Trophoblast cell (in vitro differentiated cells and primary cell): ENCODE data around the gene FBXO3.

Source experiments
- DNase-seq, 2 donors: peaks; one replicate each; pipeline ENCODE4 v3.0.0-alpha.2; 2016
- H2AFZ ChIP-seq: 2 replicates; pipeline ENCODE4 v1.6.1; 2013; ENCODE audit warnings: low read length, moderate library complexity, mild to moderate bottlenecking; ENCODE audit not compliant: insufficient read depth, poor library complexity
- H2AK5ac ChIP-seq: 2 replicates; pipeline ENCODE4 v1.6.1; 2013; ENCODE audit warnings: mild to moderate bottlenecking, low read length
- H2BK120ac ChIP-seq: 2 replicates; pipeline ENCODE4 v1.6.1; 2013; ENCODE audit warnings: low read length, mild to moderate bottlenecking, moderate library complexity; ENCODE audit not compliant: insufficient read depth, poor library complexity
- H2BK12ac ChIP-seq: 2 replicates; pipeline ENCODE4 v1.6.1; 2013; ENCODE audit warnings: mild to moderate bottlenecking, low read length, moderate library complexity
- H2BK5ac ChIP-seq: 2 replicates; pipeline ENCODE4 v1.6.1; 2013; ENCODE audit warnings: low read length, low read depth, moderate library complexity, mild to moderate bottlenecking; ENCODE audit not compliant: poor library complexity
- H3K14ac ChIP-seq: 2 replicates; pipeline ENCODE4 v1.6.1; 2013; ENCODE audit warnings: mild to moderate bottlenecking, low read length
- H3K18ac ChIP-seq: 2 replicates; pipeline ENCODE4 v1.6.1; 2013; ENCODE audit warnings: mild to moderate bottlenecking, low read length
- H3K23ac ChIP-seq: 2 replicates; pipeline ENCODE4 v1.6.1; 2013; ENCODE audit warnings: low read length
- H3K27ac ChIP-seq: 2 replicates; pipeline ENCODE4 v1.5.1; 2013; ENCODE audit warnings: low read depth, mild to moderate bottlenecking, inconsistent platforms, low read length, moderate library complexity
- H3K27me3 ChIP-seq: 2 replicates; pipeline ENCODE4 v1.6.1; 2013; ENCODE audit warnings: inconsistent platforms, mild to moderate bottlenecking, low read length, moderate library complexity; ENCODE audit not compliant: insufficient read depth
- H3K36me3 ChIP-seq, 2 experiments: 1 replicate in 1 of 2; 2 replicates in 1 of 2; pipeline ENCODE4 v1.6.1; 2013; ENCODE audit warnings: low read length in 2 of 2, mild to moderate bottlenecking in 2 of 2, moderate library complexity in 1 of 2; ENCODE audit not compliant: insufficient read depth in 2 of 2, control insufficient read depth in 1 of 2
- H3K4ac ChIP-seq: 2 replicates; pipeline ENCODE4 v1.6.1; 2013; ENCODE audit warnings: low read depth, mild to moderate bottlenecking, low read length, moderate library complexity
- H3K4me1 ChIP-seq, 2 experiments: 1 replicate in 1 of 2; 2 replicates in 1 of 2; pipeline ENCODE4 v1.6.1; 2013; ENCODE audit warnings: low read length in 2 of 2, mild to moderate bottlenecking in 2 of 2, moderate library complexity in 1 of 2; ENCODE audit not compliant: insufficient read depth in 2 of 2, control insufficient read depth in 1 of 2
- H3K4me2 ChIP-seq: 2 replicates; pipeline ENCODE4 v1.6.1; 2013; ENCODE audit warnings: inconsistent platforms, mild to moderate bottlenecking, low read length, moderate library complexity
- H3K4me3 ChIP-seq: 2 replicates; pipeline ENCODE4 v1.5.1; 2013; ENCODE audit warnings: mild to moderate bottlenecking, low read depth, low read length, inconsistent platforms
- H3K79me1 ChIP-seq: one replicate; pipeline ENCODE4 v1.6.1; 2013; ENCODE audit warnings: low read length
- H3K79me2 ChIP-seq: 2 replicates; pipeline ENCODE4 v1.6.1; 2013; ENCODE audit warnings: low read length, mild to moderate bottlenecking; ENCODE audit not compliant: control insufficient read depth, insufficient read depth, poor library complexity
- H3K9ac ChIP-seq: 2 replicates; pipeline ENCODE4 v1.6.1; 2013; ENCODE audit warnings: mild to moderate bottlenecking, low read length
- H3K9me3 ChIP-seq: 2 replicates; pipeline ENCODE4 v1.6.1; 2013; ENCODE audit warnings: low read depth, mild to moderate bottlenecking, control low read depth, inconsistent platforms, low read length; ENCODE audit not compliant: insufficient read depth
- H4K12ac ChIP-seq: 2 replicates; pipeline ENCODE4 v1.6.1; 2013; ENCODE audit warnings: low read depth, mild to moderate bottlenecking, low read length, moderate library complexity
- H4K8ac ChIP-seq: 2 replicates; pipeline ENCODE4 v1.6.1; 2013; ENCODE audit warnings: low read depth, mild to moderate bottlenecking, low read length, moderate library complexity
- H4K91ac ChIP-seq: one replicate; pipeline ENCODE4 v1.6.1; 2013; ENCODE audit warnings: low read depth, mild to moderate bottlenecking, low read length, moderate library complexity
- WGBS: extraction: QIAGEN DNeasy Blood & Tissue Kit; methylation state at CpG from one replicate; pipeline ENCODE4 v1.1.7; 2013; ENCODE audit warnings: missing lambda C conversion rate; ENCODE audit not compliant: insufficient read length, insufficient coverage; ENCODE audit errors: extremely low coverage; 5-methylcytosine and 5-hydroxymethylcytosine counted together

Gene FBXO3

GRCh38 chr11:33747979-33748378 lies 26.3 kb downstream of the FBXO3 start:
- H2BK120ac ChIP-seq: no peak overlapping the region
- H3K4ac ChIP-seq: no peak overlapping the region
- H2AK5ac ChIP-seq: no peak overlapping the region
- H2AFZ ChIP-seq: no peak overlapping the region
- H3K14ac ChIP-seq: no peak overlapping the region
- H3K4me1 ChIP-seq: no peaks in the 10 kb centered on the region
- no peak overlapping the region for H2BK12ac ChIP-seq
- DNase-seq: no peak
- no peaks in the 10 kb centered on the region for H3K27me3 ChIP-seq
- WGBS: no CpG with 5 or more reads among the region's 2 CpGs
- H2BK5ac ChIP-seq: no peak overlapping the region
- no peak overlapping the region for H4K8ac ChIP-seq
- H4K12ac ChIP-seq: no peak overlapping the region
- H3K9me3 ChIP-seq: no peaks in the 10 kb centered on the region
- H3K79me1 ChIP-seq: no peaks in the 10 kb centered on the region
- no peak overlapping the region for H3K27ac ChIP-seq
- H3K79me2 ChIP-seq: no peaks in the 10 kb centered on the region
- H3K4me3 ChIP-seq: no peak overlapping the region
- H4K91ac ChIP-seq: no peak overlapping the region
- no peak overlapping the region for H3K4me2 ChIP-seq
- no peak overlapping the region for H3K23ac ChIP-seq
- no peaks in the 10 kb centered on the region for H3K36me3 ChIP-seq
- H3K9ac ChIP-seq: no peak overlapping the region
- no peak overlapping the region for H3K18ac ChIP-seq

- Histone ChIP-seq H3K36me3 (peaks cover 0 to 2% of the 10 kb centered on the region in 2 experiments), H3K4me3 (no peak overlapping the region), H3K9me3 (no peaks in the 10 kb centered on the region), H4K91ac (no peak overlapping the region), H3K9ac (no peak overlapping the region), H2BK120ac (no peak overlapping the region), H3K4me2 (no peak overlapping the region), H3K23ac (no peak overlapping the region), H4K8ac (no peak overlapping the region), H3K4ac (no peak overlapping the region), H3K27me3 (no peaks in the 10 kb centered on the region), H2BK5ac (no peak overlapping the region), H3K18ac (no peak overlapping the region), H2AK5ac (no peak overlapping the region), H4K12ac (no peak overlapping the region), H3K79me1 (no peaks in the 10 kb centered on the region), H3K4me1 (no peaks in the 10 kb centered on the region), H3K14ac (no peak overlapping the region), H2AFZ (no peak overlapping the region), H3K27ac (no peak overlapping the region), H2BK12ac (no peak overlapping the region), H3K79me2 (no peaks in the 10 kb centered on the region)
- WGBS: no CpG with 5 or more reads among the region's 5 CpGs
- no peak for DNase-seq
Observed at GRCh38 chr11:33743291-33743690, 31.0 kb downstream of the FBXO3 start.

GRCh38 chr11:33742249-33742851 lies 32.0 kb downstream of the FBXO3 start:
- H2AK5ac ChIP-seq: no peak overlapping the region
- no peak overlapping the region for H2AFZ ChIP-seq
- no peak overlapping the region for H3K4ac ChIP-seq
- peaks cover 0 to 2% of the 10 kb centered on the region in 2 experiments for H3K36me3 ChIP-seq
- no peak overlapping the region for H3K18ac ChIP-seq
- H3K14ac ChIP-seq: no peak overlapping the region
- H3K79me2 ChIP-seq: no peaks in the 10 kb centered on the region
- H3K79me1 ChIP-seq: no peaks in the 10 kb centered on the region
- DNase-seq: peak in 1 of 2 donors; percentile 64
- no peaks in the 10 kb centered on the region for H3K27me3 ChIP-seq
- H3K4me3 ChIP-seq: no peak overlapping the region
- H2BK120ac ChIP-seq: no peak overlapping the region
- H3K27ac ChIP-seq: no peak overlapping the region
- no peaks in the 10 kb centered on the region for H3K4me1 ChIP-seq
- H3K9ac ChIP-seq: no peak overlapping the region
- WGBS: no CpG with 5 or more reads among the region's 3 CpGs
- H4K12ac ChIP-seq: no peak overlapping the region
- H3K23ac ChIP-seq: no peak overlapping the region
- no peak overlapping the region for H3K4me2 ChIP-seq
- no peak overlapping the region for H2BK5ac ChIP-seq
- no peak overlapping the region for H4K8ac ChIP-seq
- H4K91ac ChIP-seq: no peak overlapping the region
- no peak overlapping the region for H2BK12ac ChIP-seq
- H3K9me3 ChIP-seq: no peaks in the 10 kb centered on the region

GRCh38 chr11:33741806-33742205 lies 32.5 kb downstream of the FBXO3 start:
- H2BK12ac ChIP-seq: no peak overlapping the region
- no peak overlapping the region for H3K27ac ChIP-seq
- no peak overlapping the region for H2BK5ac ChIP-seq
- H3K4ac ChIP-seq: no peak overlapping the region
- DNase-seq: no peak
- H3K9ac ChIP-seq: no peak overlapping the region
- H3K18ac ChIP-seq: no peak overlapping the region
- H3K14ac ChIP-seq: no peak overlapping the region
- no peak overlapping the region for H3K4me3 ChIP-seq
- H4K12ac ChIP-seq: no peak overlapping the region
- H3K23ac ChIP-seq: no peak overlapping the region
- no peak overlapping the region for H2AFZ ChIP-seq
- H3K36me3 ChIP-seq: peaks cover 0 to 2% of the 10 kb centered on the region in 2 experiments
- H4K8ac ChIP-seq: no peak overlapping the region
- peaks cover 3 to 4% of the 10 kb centered on the region in 2 experiments for H3K4me1 ChIP-seq
- H4K91ac ChIP-seq: no peak overlapping the region
- no peaks in the 10 kb centered on the region for H3K27me3 ChIP-seq
- H2AK5ac ChIP-seq: no peak overlapping the region
- WGBS: 100% methylated on average over 1 of the region's 7 CpGs
- H2BK120ac ChIP-seq: no peak overlapping the region
- no peak overlapping the region for H3K4me2 ChIP-seq
- H3K79me2 ChIP-seq: no peaks in the 10 kb centered on the region
- H3K79me1 ChIP-seq: no peaks in the 10 kb centered on the region
- H3K9me3 ChIP-seq: no peaks in the 10 kb centered on the region
